Astrocyte (in vitro differentiated cells and primary cell): ENCODE measurements around the gene UNC80. TPM values are rescaled to one million over a fixed set of nuclear protein-coding genes. Genes with fewer than 3 reads are reported as not detected.
"Not testable (repeated sequence)": the region's sequence is repeated elsewhere in the genome, so short reads cannot be mapped to it uniquely, and the experiment has no call there.

Source experiments
- DNase-seq: peaks from one replicate; pipeline ENCODE4 v3.0.0-alpha.2; 2010; ENCODE audit warnings: low read depth
- FAIRE-seq: peaks from 2 replicates; lab custom pipeline; 2011; peaks lifted over from hg19 to GRCh38; lab: Jason Lieb, UNC
- H2AFZ ChIP-seq: 2 replicates; pipeline ENCODE4 v1.6.0; 2012; ENCODE audit warnings: low read depth, low read length, inconsistent platforms
- H3K27ac ChIP-seq: 2 replicates; pipeline ENCODE4 v1.5.1; 2011; ENCODE audit warnings: low read depth, low read length, inconsistent platforms
- H3K27me3 ChIP-seq: 2 replicates; pipeline ENCODE4 v1.6.0; 2011; ENCODE audit warnings: low read length, inconsistent platforms; ENCODE audit not compliant: insufficient read depth
- H3K36me3 ChIP-seq: 2 replicates; pipeline ENCODE4 v1.5.1; 2011; ENCODE audit warnings: low read length, inconsistent platforms; ENCODE audit not compliant: insufficient read depth
- H3K4me1 ChIP-seq: 2 replicates; pipeline ENCODE4 v1.5.1; 2011; ENCODE audit warnings: low read length, inconsistent platforms; ENCODE audit not compliant: insufficient read depth
- H3K4me2 ChIP-seq: 2 replicates; pipeline ENCODE4 v1.6.0; 2012; ENCODE audit warnings: low read length, inconsistent platforms
- H3K4me3 ChIP-seq: 2 replicates; pipeline ENCODE4 v1.5.1; 2011; ENCODE audit warnings: low read depth, mild to moderate bottlenecking, low read length, inconsistent platforms; ENCODE audit not compliant: insufficient read depth
- H3K79me2 ChIP-seq: 2 replicates; pipeline ENCODE4 v1.6.0; 2012; ENCODE audit warnings: mild to moderate bottlenecking, low read length, inconsistent platforms; ENCODE audit not compliant: insufficient read depth
- H3K9ac ChIP-seq: 2 replicates; pipeline ENCODE4 v1.6.0; 2012; ENCODE audit warnings: mild to moderate bottlenecking, low read length, inconsistent platforms
- H3K9me3 ChIP-seq: 2 replicates; pipeline ENCODE4 v1.5.1; 2012; ENCODE audit warnings: low read depth, mild to moderate bottlenecking, low read length, inconsistent platforms; ENCODE audit not compliant: insufficient read depth
- H4K20me1 ChIP-seq: 2 replicates; pipeline ENCODE4 v1.6.0; 2012; ENCODE audit warnings: low read length, inconsistent platforms; ENCODE audit not compliant: insufficient read depth
- H3K27ac Mint-ChIP-seq: one replicate; pipeline ENCODE4 v1.8.0; 2021; ENCODE audit warnings: mild to moderate bottlenecking, mixed read lengths; ENCODE audit not compliant: unreplicated experiment
- H3K27me3 Mint-ChIP-seq: one replicate; pipeline ENCODE4 v1.8.0; 2021; ENCODE audit warnings: low read depth, mixed read lengths; ENCODE audit not compliant: unreplicated experiment
- H3K36me3 Mint-ChIP-seq: one replicate; pipeline ENCODE4 v1.8.0; 2021; ENCODE audit warnings: low read depth, mixed read lengths; ENCODE audit not compliant: unreplicated experiment
- H3K4me1 Mint-ChIP-seq: one replicate; pipeline ENCODE4 v1.8.0; 2021; ENCODE audit warnings: low read depth, mixed read lengths; ENCODE audit not compliant: unreplicated experiment
- H3K4me3 Mint-ChIP-seq: one replicate; pipeline ENCODE4 v1.8.0; 2021; ENCODE audit warnings: mild to moderate bottlenecking, moderate library complexity, mixed read lengths; ENCODE audit not compliant: unreplicated experiment
- H3K9me3 Mint-ChIP-seq: one replicate; pipeline ENCODE4 v1.8.0; 2021; ENCODE audit warnings: mild to moderate bottlenecking, mixed read lengths; ENCODE audit not compliant: unreplicated experiment
- CTCF ChIP-seq: IDR thresholded peaks from 2 replicates; pipeline ENCODE4 v1.5.1; 2011; ENCODE audit warnings: low read depth, mild to moderate bottlenecking, inconsistent platforms, low read length, moderate library complexity; ENCODE audit not compliant: insufficient read depth
- EZH2 ChIP-seq: IDR thresholded peaks from 2 replicates; pipeline ENCODE4 v1.6.1; 2012; ENCODE audit warnings: mild to moderate bottlenecking, low read length, inconsistent platforms; ENCODE audit not compliant: insufficient read depth
- total RNA-seq: library from RNA; stranded (reverse); gene quantifications from 2 replicates; pipeline ENCODE4 v1.2.1, GENCODE V29; 2021

The UNC80 gene
- total RNA-seq, 1 donor from 2014 or later = 0.27 TPM

GRCh38 chr2:209790066-209790728, 18.6 kb downstream of the UNC80 start:
- no peaks in the 10 kb centered on the region for H4K20me1 ChIP-seq
- no peak for TF ChIP-seq EZH2
- TF ChIP-seq CTCF = no peak
- H3K27me3 ChIP-seq = no peaks in the 10 kb centered on the region
- no peaks in the 10 kb centered on the region for H3K4me1 ChIP-seq
- no peak overlapping the region for H3K4me3 ChIP-seq
- no peak overlapping the region for H3K27ac ChIP-seq
- H3K9ac ChIP-seq = no peak overlapping the region
- no peak overlapping the region for H2AFZ ChIP-seq
- H3K27me3 Mint-ChIP-seq = peaks cover 2% of the 10 kb centered on the region
- H3K9me3 Mint-ChIP-seq = no peaks in the 10 kb centered on the region
- H3K36me3 ChIP-seq = no peaks in the 10 kb centered on the region
- H3K4me3 Mint-ChIP-seq = no peak overlapping the region
- H3K36me3 Mint-ChIP-seq = no peaks in the 10 kb centered on the region
- H3K4me1 Mint-ChIP-seq = no peaks in the 10 kb centered on the region
- FAIRE-seq (no peak), DNase-seq (no peak)
- H3K79me2 ChIP-seq = no peaks in the 10 kb centered on the region
- H3K27ac Mint-ChIP-seq = no peak overlapping the region
- H3K9me3 ChIP-seq = no peaks in the 10 kb centered on the region
- H3K4me2 ChIP-seq = no peak overlapping the region

GRCh38 chr2:209791151-209791550, 19.5 kb downstream of the UNC80 start:
- no peak overlapping the region for H3K27ac Mint-ChIP-seq
- Histone ChIP-seq H3K79me2 (no peaks in the 10 kb centered on the region), H3K4me1 (no peaks in the 10 kb centered on the region), H3K9me3 (no peaks in the 10 kb centered on the region), H3K27me3 (no peaks in the 10 kb centered on the region), H3K9ac (no peak overlapping the region), H4K20me1 (no peaks in the 10 kb centered on the region), H3K27ac (no peak overlapping the region), H2AFZ (no peak overlapping the region), H3K4me3 (no peak overlapping the region), H3K4me2 (no peak overlapping the region), H3K36me3 (no peaks in the 10 kb centered on the region)
- H3K27me3 Mint-ChIP-seq = no peaks in the 10 kb centered on the region
- H3K36me3 Mint-ChIP-seq = no peaks in the 10 kb centered on the region
- DNase-seq (no peak), FAIRE-seq (no peak)
- H3K4me3 Mint-ChIP-seq = no peak overlapping the region
- no peaks in the 10 kb centered on the region for H3K9me3 Mint-ChIP-seq
- H3K4me1 Mint-ChIP-seq = no peaks in the 10 kb centered on the region
- TF ChIP-seq CTCF (no peak), EZH2 (no peak)

GRCh38 chr2:209795425-209795824, 23.8 kb downstream of the UNC80 start:
- H3K9me3 ChIP-seq, H2AFZ ChIP-seq, DNase-seq, H3K4me1 ChIP-seq, H4K20me1 ChIP-seq, H3K79me2 ChIP-seq, H3K27ac ChIP-seq, H3K36me3 ChIP-seq, H3K9ac ChIP-seq, FAIRE-seq, H3K36me3 Mint-ChIP-seq, H3K27me3 ChIP-seq, H3K4me2 ChIP-seq, H3K4me3 Mint-ChIP-seq, H3K27me3 Mint-ChIP-seq, H3K9me3 Mint-ChIP-seq, H3K4me1 Mint-ChIP-seq, H3K4me3 ChIP-seq, H3K27ac Mint-ChIP-seq: not testable (repeated sequence)
